GM12878 (cell line): ENCODE results near the gene NRXN3. TPM values are rescaled to one million over a fixed set of nuclear protein-coding genes. Genes with fewer than 3 reads are reported as not detected.

Experiments used
- ATAC-seq: fragments of 200-7000 bp; cut with Tn5 transposase; 3 replicates; pipeline ENCODE4 v1.9.1; 2020; ENCODE audit warnings: mild to moderate bottlenecking, moderate library complexity
- BruUV-seq: library from RNA; stranded (reverse); fragments of 400-500 nt; replicated peaks from 2 replicates; lab custom pipeline; 2021; lab: Mats Ljungman, UMichigan
- CTCF ChIA-PET: fragments of 300-600 bp; sonication (Branson Sonifier 250); formaldehyde crosslinking; extraction: SDS; loops from one replicate; lab custom pipeline; 2021; ENCODE audit warnings: inconsistent platforms; lab: Yijun Ruan, JAX
- POLR2A ChIA-PET: fragments of 350-600 bp; formaldehyde crosslinking; extraction: SDS; loops from one replicate; lab custom pipeline; 2021; ENCODE audit warnings: inconsistent platforms; lab: Charles Lee
- RAD21 ChIA-PET: fragments of 300-600 bp; sonication (Branson Sonifier 250); formaldehyde crosslinking; loops from one replicate; lab custom pipeline; 2023; ENCODE audit warnings: antibody characterized with exemption; ENCODE audit not compliant: unreplicated experiment; lab: Charles Lee
- SMC1A ChIA-PET: fragments of 300-600 bp; sonication (Branson Sonifier 250); formaldehyde crosslinking; loops from one replicate; lab custom pipeline; 2023; ENCODE audit not compliant: unreplicated experiment, uncharacterized antibody; lab: Charles Lee
- DNase-seq: peaks from one replicate; pipeline ENCODE4 v3.0.0-alpha.2; 2011; ENCODE audit warnings: low read depth, low spot score
- FAIRE-seq: peaks from 3 replicates; lab custom pipeline; 2011; peaks lifted over from hg19 to GRCh38; lab: Jason Lieb, UNC
- H2AFZ ChIP-seq: 2 replicates; pipeline ENCODE4 v1.6.0; 2011; ENCODE audit warnings: low read depth, low read length, control low read depth; ENCODE audit not compliant: control insufficient read depth
- H3K27ac ChIP-seq: 2 replicates; pipeline ENCODE4 v1.5.1; 2011; ENCODE audit warnings: control low read depth; ENCODE audit not compliant: control insufficient read depth, insufficient read depth
- H3K27me3 ChIP-seq, 2 experiments: replicated peaks in 1 of 2; 2 replicates each; pipeline versions ENCODE4 v1.6.0 to v1.6.1; 2011; ENCODE audit warnings: low read length in 1 of 2; ENCODE audit not compliant: control insufficient read depth in 2 of 2, insufficient read depth in 2 of 2
- H3K36me3 ChIP-seq, 2 experiments: 2 replicates each; pipeline ENCODE4 v1.5.1; 2011; ENCODE audit warnings: low read length in 1 of 2; ENCODE audit not compliant: control insufficient read depth in 2 of 2, insufficient read depth in 2 of 2
- H3K4me1 ChIP-seq: 2 replicates; pipeline ENCODE4 v1.6.1; 2011; ENCODE audit warnings: mild to moderate bottlenecking, low read length, moderate library complexity, mixed read lengths; ENCODE audit not compliant: control insufficient read depth, insufficient read depth
- H3K4me2 ChIP-seq: 2 replicates; pipeline ENCODE4 v1.6.0; 2011; ENCODE audit warnings: control low read depth; ENCODE audit not compliant: control insufficient read depth, insufficient read depth
- H3K4me3 ChIP-seq: fragments of 200-600 bp; sonication (generic); 2 replicates; pipeline ENCODE4 v1.5.1; 2016
- H3K79me2 ChIP-seq: 2 replicates; pipeline ENCODE4 v1.6.0; 2011; ENCODE audit warnings: low read length; ENCODE audit not compliant: control insufficient read depth, insufficient read depth
- H3K9ac ChIP-seq: 2 replicates; pipeline ENCODE4 v1.8.0; 2011; ENCODE audit warnings: low read length, control low read depth, mixed read lengths; ENCODE audit not compliant: control insufficient read depth, insufficient read depth
- H3K9me3 ChIP-seq: replicated peaks from 3 replicates; pipeline ENCODE4 v1.5.1; 2011; ENCODE audit warnings: mild to moderate bottlenecking, low read length; ENCODE audit not compliant: control insufficient read depth, insufficient read depth
- H4K20me1 ChIP-seq: 2 replicates; pipeline ENCODE4 v1.6.0; 2011; ENCODE audit not compliant: control insufficient read depth, insufficient read depth
- IKZF1 ChIP-seq: fragments of 450-650 bp; conservative IDR thresholded peaks from 2 replicates; pipeline ENCODE4 v1.6.1; 2017; ENCODE audit warnings: antibody characterized with exemption, mild to moderate bottlenecking
- KAT2A ChIP-seq: conservative IDR thresholded peaks from 2 replicates; pipeline ENCODE4 v1.6.1; 2011; ENCODE audit warnings: low read depth, low read length; ENCODE audit not compliant: control insufficient read depth
- NFYA ChIP-seq: IDR thresholded peaks from 2 replicates; pipeline ENCODE4 v1.6.1; 2011; ENCODE audit warnings: low read depth, mild to moderate bottlenecking, low read length, improper control_type of control experiment, borderline replicate concordance
- NRF1 ChIP-seq: conservative IDR thresholded peaks from 2 replicates; pipeline ENCODE4 v1.6.1; 2011; ENCODE audit warnings: mild to moderate bottlenecking, low read depth, low read length, improper control_type of control experiment
- PML ChIP-seq: IDR thresholded peaks from 2 replicates; pipeline ENCODE4 v1.6.1; 2012; ENCODE audit warnings: low read length, inconsistent platforms
- TBL1XR1 ChIP-seq: IDR thresholded peaks from 2 replicates; pipeline ENCODE4 v1.6.1; 2012; ENCODE audit warnings: low read depth, low read length, improper control_type of control experiment
- YY1 ChIP-seq: IDR thresholded peaks from 2 replicates; pipeline ENCODE4 v1.6.1; 2011; ENCODE audit warnings: low read depth, mild to moderate bottlenecking, low read length
- ZNF274 ChIP-seq: IDR thresholded peaks from one replicate; pipeline ENCODE4 v1.8.0; 2011; ENCODE audit not compliant: insufficient read length, insufficient read depth
- WGBS: methylation state at CpG from one replicate; pipeline ENCODE4 v1.1.6; 2016; ENCODE audit warnings: low lambda C conversion rate; ENCODE audit not compliant: insufficient replicate concordance, insufficient coverage; ENCODE audit errors: missing lambda C conversion rate; 5-methylcytosine and 5-hydroxymethylcytosine counted together
- in situ Hi-C: fragments of 300-500 bp; cut with MboI; formaldehyde crosslinking; loops from 9 replicates; pipeline ENCODE4 v1.14.3; 2018; ENCODE audit warnings: mixed read lengths
- intact Hi-C: fragments of 100-400 bp; cut with micrococcal nuclease; formaldehyde crosslinking; loops from one replicate; pipeline ENCODE4 v1.14.2; 2022; ENCODE audit not compliant: unreplicated experiment
- polyA plus RNA-seq, 11 experiments: library from polyadenylated mRNA; depleted of rRNA in 4 of 11; unstranded in 6 of 11; stranded (reverse) in 5 of 11; fragments of >200 nt; fragmentation: Nextera tagmentation in 4 of 11; fragmentation: Illumina TruSeq in 1 of 11; extraction: Ambion mirVana in 4 of 11; extraction: Trizol in 1 of 11; gene quantifications; 1 replicate in 1 of 11; 2 replicates in 10 of 11; pipeline versions ENCODE4 v1.2.1 to v1.2.3, GENCODE V29; 2011 to 2016; ENCODE audit warnings: inconsistent platforms in 2 of 11, missing spikeins in 2 of 11, low read depth in 1 of 11
- total RNA-seq, 4 experiments: library from RNA; depleted of rRNA in 3 of 4; stranded (reverse); fragments of >200 nt in 3 of 4; fragmentation: Illumina TruSeq in 1 of 4; extraction: Trizol in 1 of 4; gene quantifications; 2 replicates each; pipeline versions ENCODE4 v1.2.1 to v1.2.3, GENCODE V29; 2013 to 2021
- TF ChIP-seq, protein P1 (sequence below): fragments of 450-650 bp; IDR thresholded peaks from 2 replicates; pipeline ENCODE4 v1.6.1; 2016; ENCODE audit warnings: mild to moderate bottlenecking, moderate library complexity, borderline replicate concordance
- TF ChIP-seq, protein P2 (sequence below): fragments of 450-650 bp; IDR thresholded peaks from 2 replicates; pipeline ENCODE4 v1.6.1; 2017; ENCODE audit warnings: mild to moderate bottlenecking, moderate library complexity
- TF ChIP-seq, protein P3 (sequence below): fragments of 450-650 bp; IDR thresholded peaks from 2 replicates; pipeline ENCODE4 v1.6.1; 2016; ENCODE audit warnings: mild to moderate bottlenecking
- TF ChIP-seq, protein P4 (sequence below): fragments of 450-650 bp; formaldehyde crosslinking; IDR thresholded peaks from 2 replicates; pipeline ENCODE4 v1.4.0; 2020; ENCODE audit warnings: mild to moderate bottlenecking, moderate library complexity

NRXN3 gene
- total and polyA plus RNA-seq, 10 of the 15 experiments (the other 5 are each of a cell fraction or from before 2014, with no cell fraction given), result 0.52 to 3.3 (median 1.4) TPM

DNA sequence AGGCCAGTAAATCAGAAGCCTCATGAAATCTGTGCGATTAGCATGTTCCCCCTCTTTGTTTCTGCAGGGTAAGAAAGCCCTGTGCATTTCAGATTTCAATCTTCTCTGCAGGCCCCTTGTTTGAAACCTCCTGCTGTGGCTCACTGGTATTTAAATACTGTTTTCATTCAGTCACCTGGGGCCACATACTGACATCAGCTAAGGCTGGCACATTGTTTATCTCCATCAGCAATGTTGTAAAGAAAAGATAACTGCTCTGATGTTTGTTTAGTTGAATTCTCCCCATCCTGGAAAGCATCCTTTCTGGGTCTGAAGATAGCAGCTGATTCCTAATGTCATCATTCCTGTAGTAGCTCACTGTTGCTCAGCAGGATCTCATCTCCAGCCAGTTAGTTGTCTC is 554.9 kb downstream of the NRXN3 start:
- no peak for DNase-seq
- Histone ChIP-seq H4K20me1 (no peaks in the 10 kb centered on the region), H3K4me2 (no peak overlapping the region), H3K36me3 (no peaks in the 10 kb centered on the region), H3K27ac (no peak overlapping the region), H3K4me1 (no peaks in the 10 kb centered on the region), H3K9ac (no peak overlapping the region), H3K9me3 (no peaks in the 10 kb centered on the region), H3K79me2 (no peaks in the 10 kb centered on the region), H2AFZ (no peak overlapping the region), H3K4me3 (no peak overlapping the region), H3K27me3 (no peaks in the 10 kb centered on the region)
- ATAC-seq, result no peak
- 0% methylated on average over 1 of the region's 1 CpG for WGBS
- CTCF ChIA-PET, result no interaction called here
- FAIRE-seq, result no peak
- no TSS peak for BruUV-seq
- POLR2A ChIA-PET, result no interaction called here
- in situ Hi-C loops (no loop called here), intact Hi-C loops (no loop called here)
- SMC1A ChIA-PET, result no interaction called here
- RAD21 ChIA-PET, result no interaction called here
- no peak for TF ChIP-seq PML
- TF ChIP-seq, protein P1, sequence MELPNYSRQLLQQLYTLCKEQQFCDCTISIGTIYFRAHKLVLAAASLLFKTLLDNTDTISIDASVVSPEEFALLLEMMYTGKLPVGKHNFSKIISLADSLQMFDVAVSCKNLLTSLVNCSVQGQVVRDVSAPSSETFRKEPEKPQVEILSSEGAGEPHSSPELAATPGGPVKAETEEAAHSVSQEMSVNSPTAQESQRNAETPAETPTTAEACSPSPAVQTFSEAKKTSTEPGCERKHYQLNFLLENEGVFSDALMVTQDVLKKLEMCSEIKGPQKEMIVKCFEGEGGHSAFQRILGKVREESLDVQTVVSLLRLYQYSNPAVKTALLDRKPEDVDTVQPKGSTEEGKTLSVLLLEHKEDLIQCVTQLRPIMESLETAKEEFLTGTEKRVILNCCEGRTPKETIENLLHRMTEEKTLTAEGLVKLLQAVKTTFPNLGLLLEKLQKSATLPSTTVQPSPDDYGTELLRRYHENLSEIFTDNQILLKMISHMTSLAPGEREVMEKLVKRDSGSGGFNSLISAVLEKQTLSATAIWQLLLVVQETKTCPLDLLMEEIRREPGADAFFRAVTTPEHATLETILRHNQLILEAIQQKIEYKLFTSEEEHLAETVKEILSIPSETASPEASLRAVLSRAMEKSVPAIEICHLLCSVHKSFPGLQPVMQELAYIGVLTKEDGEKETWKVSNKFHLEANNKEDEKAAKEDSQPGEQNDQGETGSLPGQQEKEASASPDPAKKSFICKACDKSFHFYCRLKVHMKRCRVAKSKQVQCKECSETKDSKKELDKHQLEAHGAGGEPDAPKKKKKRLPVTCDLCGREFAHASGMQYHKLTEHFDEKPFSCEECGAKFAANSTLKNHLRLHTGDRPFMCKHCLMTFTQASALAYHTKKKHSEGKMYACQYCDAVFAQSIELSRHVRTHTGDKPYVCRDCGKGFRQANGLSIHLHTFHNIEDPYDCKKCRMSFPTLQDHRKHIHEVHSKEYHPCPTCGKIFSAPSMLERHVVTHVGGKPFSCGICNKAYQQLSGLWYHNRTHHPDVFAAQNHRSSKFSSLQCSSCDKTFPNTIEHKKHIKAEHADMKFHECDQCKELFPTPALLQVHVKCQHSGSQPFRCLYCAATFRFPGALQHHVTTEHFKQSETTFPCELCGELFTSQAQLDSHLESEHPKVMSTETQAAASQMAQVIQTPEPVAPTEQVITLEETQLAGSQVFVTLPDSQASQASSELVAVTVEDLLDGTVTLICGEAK, result no peak
- TF ChIP-seq, protein P2, sequence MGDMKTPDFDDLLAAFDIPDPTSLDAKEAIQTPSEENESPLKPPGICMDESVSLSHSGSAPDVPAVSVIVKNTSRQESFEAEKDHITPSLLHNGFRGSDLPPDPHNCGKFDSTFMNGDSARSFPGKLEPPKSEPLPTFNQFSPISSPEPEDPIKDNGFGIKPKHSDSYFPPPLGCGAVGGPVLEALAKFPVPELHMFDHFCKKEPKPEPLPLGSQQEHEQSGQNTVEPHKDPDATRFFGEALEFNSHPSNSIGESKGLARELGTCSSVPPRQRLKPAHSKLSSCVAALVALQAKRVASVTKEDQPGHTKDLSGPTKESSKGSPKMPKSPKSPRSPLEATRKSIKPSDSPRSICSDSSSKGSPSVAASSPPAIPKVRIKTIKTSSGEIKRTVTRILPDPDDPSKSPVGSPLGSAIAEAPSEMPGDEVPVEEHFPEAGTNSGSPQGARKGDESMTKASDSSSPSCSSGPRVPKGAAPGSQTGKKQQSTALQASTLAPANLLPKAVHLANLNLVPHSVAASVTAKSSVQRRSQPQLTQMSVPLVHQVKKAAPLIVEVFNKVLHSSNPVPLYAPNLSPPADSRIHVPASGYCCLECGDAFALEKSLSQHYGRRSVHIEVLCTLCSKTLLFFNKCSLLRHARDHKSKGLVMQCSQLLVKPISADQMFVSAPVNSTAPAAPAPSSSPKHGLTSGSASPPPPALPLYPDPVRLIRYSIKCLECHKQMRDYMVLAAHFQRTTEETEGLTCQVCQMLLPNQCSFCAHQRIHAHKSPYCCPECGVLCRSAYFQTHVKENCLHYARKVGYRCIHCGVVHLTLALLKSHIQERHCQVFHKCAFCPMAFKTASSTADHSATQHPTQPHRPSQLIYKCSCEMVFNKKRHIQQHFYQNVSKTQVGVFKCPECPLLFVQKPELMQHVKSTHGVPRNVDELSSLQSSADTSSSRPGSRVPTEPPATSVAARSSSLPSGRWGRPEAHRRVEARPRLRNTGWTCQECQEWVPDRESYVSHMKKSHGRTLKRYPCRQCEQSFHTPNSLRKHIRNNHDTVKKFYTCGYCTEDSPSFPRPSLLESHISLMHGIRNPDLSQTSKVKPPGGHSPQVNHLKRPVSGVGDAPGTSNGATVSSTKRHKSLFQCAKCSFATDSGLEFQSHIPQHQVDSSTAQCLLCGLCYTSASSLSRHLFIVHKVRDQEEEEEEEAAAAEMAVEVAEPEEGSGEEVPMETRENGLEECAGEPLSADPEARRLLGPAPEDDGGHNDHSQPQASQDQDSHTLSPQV, result no peak
- TF ChIP-seq YY1, result no peak
- no peak for TF ChIP-seq NFYA
- TF ChIP-seq NRF1, result no peak
- TF ChIP-seq IKZF1, result no peak
- TF ChIP-seq KAT2A, result no peak
- TF ChIP-seq, protein P3, sequence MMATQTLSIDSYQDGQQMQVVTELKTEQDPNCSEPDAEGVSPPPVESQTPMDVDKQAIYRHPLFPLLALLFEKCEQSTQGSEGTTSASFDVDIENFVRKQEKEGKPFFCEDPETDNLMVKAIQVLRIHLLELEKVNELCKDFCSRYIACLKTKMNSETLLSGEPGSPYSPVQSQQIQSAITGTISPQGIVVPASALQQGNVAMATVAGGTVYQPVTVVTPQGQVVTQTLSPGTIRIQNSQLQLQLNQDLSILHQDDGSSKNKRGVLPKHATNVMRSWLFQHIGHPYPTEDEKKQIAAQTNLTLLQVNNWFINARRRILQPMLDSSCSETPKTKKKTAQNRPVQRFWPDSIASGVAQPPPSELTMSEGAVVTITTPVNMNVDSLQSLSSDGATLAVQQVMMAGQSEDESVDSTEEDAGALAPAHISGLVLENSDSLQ, result no peak
- TF ChIP-seq TBL1XR1, result no peak
- TF ChIP-seq, protein P4, sequence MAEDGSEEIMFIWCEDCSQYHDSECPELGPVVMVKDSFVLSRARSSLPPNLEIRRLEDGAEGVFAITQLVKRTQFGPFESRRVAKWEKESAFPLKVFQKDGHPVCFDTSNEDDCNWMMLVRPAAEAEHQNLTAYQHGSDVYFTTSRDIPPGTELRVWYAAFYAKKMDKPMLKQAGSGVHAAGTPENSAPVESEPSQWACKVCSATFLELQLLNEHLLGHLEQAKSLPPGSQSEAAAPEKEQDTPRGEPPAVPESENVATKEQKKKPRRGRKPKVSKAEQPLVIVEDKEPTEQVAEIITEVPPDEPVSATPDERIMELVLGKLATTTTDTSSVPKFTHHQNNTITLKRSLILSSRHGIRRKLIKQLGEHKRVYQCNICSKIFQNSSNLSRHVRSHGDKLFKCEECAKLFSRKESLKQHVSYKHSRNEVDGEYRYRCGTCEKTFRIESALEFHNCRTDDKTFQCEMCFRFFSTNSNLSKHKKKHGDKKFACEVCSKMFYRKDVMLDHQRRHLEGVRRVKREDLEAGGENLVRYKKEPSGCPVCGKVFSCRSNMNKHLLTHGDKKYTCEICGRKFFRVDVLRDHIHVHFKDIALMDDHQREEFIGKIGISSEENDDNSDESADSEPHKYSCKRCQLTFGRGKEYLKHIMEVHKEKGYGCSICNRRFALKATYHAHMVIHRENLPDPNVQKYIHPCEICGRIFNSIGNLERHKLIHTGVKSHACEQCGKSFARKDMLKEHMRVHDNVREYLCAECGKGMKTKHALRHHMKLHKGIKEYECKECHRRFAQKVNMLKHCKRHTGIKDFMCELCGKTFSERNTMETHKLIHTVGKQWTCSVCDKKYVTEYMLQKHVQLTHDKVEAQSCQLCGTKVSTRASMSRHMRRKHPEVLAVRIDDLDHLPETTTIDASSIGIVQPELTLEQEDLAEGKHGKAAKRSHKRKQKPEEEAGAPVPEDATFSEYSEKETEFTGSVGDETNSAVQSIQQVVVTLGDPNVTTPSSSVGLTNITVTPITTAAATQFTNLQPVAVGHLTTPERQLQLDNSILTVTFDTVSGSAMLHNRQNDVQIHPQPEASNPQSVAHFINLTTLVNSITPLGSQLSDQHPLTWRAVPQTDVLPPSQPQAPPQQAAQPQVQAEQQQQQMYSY (CRISPR knock-in tag), result no peak
- TF ChIP-seq ZNF274, result no peak
